DMS153 (cell line): Measurements from ENCODE around the gene PCDHGA10.
"Not testable (repeated sequence)": the region's sequence is repeated elsewhere in the genome, so short reads cannot be mapped to it uniquely, and the experiment has no call there.

Experiments used
- DNase-seq: peaks from one replicate; lab custom pipeline; 2025; lab: John Stamatoyannopoulos, UW

PCDHGA10 gene

DNA sequence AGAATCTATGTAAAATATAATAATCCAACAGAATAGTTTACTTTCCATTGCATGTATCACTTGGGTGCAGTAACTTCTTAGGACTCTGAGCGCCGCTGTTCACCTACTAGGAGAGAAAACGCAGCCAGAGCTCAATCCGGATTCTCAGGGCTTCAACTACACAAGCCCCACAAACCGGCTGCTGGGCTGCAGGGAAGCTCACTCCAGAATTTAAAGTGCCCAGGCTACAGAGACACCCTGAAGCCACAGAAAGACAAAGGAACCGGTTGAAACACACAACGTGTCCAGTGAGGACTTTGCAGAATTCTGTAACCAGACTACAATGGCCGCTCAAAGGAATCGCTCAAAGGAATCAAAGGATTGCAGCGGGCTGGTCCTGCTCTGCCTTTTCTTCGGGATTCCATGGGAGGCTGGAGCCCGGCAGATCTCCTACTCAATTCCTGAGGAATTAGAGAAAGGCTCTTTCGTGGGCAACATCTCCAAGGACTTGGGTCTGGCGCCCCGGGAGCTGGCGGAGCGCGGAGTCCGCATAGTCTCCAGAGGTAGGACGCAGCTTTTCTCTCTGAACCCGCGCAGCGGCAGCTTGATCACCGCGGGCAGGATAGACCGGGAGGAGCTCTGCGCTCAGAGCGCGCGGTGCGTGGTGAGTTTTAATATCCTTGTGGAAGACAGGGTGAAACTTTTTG lies at the start of gene PCDHGA10:
Gene PCDHGA10 (plus strand): TSS at position 134 of the 686 bp plus-strand sequence. CDS start 189 bp downstream, at position 323.
- no peak for DNase-seq

DNA sequence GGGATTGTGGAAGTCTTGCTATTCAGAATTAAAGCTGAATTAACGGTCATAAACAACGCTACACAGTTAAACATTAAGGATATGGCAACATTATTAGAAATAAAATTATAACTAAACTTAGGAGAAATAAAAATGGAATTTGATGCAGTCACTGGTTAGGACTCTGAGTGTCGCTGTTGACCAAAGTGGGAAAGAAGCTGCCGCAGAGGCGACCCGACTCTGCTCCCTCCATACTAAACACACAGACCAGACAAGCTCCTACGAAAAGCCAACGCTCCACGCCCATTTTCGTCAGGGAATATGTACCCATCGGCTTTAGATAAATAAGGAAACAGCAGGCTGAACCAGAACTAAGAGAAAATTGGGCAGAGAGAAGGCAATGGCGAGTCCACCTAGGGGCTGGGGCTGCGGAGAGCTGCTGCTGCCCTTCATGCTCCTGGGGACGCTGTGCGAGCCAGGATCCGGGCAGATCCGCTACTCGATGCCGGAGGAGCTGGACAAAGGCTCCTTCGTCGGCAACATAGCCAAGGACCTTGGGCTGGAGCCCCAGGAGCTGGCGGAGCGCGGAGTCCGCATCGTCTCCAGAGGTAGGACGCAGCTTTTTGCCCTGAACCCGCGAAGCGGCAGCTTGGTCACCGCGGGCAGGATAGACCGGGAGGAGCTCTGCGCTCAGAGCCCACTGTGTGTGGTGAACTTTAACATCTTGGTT lies 48.7 kb upstream of the PCDHGA10 start, which contains the start of gene PCDHGA5:
Gene PCDHGA5 (plus strand): TSS at position 211 of the 709 bp plus-strand sequence. CDS start 169 bp downstream, at position 380.
- no peak for DNase-seq

DNA sequence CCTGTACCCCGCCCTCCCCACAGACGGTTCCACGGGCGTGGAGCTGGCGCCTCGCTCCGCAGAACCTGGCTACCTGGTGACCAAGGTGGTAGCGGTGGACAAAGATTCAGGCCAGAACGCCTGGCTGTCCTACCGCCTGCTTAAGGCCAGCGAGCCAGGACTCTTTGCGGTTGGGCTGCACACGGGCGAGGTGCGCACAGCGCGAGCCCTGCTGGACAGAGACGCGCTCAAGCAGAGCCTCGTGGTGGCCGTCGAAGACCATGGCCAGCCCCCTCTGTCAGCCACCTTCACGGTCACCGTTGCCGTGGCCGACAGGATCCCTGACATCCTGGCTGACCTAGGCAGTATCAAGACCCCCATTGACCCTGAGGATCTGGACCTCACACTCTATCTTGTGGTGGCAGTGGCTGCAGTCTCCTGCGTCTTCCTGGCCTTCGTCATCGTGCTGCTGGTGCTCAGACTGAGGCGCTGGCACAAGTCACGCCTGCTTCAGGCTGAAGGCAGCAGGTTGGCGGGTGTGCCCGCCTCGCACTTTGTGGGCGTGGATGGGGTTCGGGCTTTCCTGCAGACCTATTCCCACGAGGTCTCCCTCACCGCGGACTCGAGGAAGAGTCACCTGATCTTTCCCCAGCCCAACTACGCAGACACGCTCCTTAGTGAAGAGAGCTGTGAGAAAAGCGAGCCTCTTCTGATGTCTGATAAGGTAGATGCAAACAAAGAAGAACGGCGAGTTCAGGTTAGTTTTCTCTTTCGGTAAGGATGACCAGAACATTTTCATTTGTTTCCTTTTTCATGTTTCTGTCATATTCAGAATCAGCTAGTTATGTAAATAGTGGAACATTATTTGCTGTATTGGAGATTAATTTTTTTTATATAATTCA lies 46.5 kb upstream of the PCDHGA10 start:
- no peak for DNase-seq

DNA sequence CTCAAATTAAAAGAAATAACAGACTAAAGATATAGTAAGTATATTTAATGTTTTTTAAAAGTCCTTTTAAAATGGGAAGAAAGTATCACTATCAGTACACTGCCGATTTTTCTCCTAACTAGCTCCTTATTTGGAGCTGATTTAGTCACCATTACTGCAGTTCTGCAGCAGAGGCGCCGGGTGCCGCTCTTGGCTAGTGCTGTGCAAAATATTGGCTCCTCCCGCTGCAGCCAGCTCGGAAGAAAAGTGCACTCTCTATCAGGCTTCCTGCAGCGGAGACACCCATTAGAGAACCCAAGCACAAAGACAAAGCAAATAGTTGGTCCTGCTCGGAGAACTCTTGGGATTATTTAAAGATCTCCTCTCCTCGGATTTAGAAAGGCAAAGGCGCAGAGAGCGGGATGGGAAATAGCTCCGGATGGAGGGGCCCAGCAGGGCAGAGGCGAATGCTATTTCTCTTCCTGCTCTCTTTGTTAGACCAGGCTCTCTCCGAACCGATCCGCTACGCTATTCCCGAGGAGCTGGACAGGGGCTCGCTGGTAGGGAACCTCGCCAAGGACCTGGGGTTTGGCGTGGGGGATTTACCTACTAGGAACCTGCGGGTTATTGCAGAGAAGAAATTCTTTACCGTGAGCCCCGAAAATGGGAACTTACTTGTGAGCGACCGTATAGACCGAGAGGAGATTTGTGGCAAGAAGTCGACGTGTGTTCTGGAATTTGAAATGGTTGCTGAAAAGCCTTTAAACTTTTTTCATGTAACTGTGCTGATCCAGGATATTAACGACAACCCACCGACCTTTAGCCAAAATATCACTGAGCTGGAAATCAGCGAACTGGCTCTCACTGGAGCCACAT lies 42.6 kb upstream of the PCDHGA10 start, which contains the start of gene PCDHGB3:
Gene PCDHGB3 (plus strand): TSS at position 249 of the 855 bp plus-strand sequence. CDS start 153 bp downstream, at position 402.
- DNase-seq: no peak

DNA sequence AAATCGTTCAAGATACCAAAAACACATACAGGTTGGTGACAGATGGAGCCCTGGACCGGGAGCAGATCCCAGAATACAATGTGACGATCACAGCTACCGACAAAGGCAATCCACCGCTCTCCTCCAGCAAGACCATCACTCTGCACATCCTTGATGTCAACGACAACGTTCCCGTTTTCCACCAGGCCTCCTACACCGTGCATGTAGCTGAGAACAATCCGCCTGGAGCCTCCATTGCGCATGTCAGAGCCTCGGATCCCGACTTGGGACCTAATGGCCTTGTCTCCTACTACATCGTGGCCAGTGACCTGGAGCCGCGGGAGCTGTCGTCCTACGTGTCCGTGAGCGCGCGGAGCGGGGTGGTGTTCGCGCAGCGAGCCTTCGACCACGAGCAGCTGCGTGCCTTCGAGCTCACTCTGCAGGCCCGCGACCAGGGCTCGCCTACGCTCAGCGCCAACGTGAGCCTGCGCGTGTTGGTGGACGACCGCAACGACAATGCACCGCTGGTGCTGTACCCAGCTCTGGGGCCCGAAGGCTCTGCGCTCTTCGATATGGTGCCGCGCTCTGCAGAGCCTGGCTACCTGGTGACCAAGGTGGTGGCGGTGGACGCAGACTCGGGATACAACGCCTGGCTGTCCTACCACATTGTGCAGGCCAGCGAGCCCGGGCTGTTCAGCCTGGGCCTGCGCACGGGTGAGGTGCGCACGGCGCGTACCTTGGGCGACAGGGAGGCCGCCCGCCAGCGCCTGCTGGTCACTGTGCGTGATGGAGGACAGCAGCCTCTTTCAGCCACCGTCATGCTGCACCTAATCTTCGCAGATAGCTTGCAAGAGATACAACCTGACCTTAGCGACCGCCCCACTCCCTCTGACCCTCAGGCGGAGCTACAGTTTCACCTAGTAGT lies 41.0 kb upstream of the PCDHGA10 start:
- DNase-seq: no peak

DNA sequence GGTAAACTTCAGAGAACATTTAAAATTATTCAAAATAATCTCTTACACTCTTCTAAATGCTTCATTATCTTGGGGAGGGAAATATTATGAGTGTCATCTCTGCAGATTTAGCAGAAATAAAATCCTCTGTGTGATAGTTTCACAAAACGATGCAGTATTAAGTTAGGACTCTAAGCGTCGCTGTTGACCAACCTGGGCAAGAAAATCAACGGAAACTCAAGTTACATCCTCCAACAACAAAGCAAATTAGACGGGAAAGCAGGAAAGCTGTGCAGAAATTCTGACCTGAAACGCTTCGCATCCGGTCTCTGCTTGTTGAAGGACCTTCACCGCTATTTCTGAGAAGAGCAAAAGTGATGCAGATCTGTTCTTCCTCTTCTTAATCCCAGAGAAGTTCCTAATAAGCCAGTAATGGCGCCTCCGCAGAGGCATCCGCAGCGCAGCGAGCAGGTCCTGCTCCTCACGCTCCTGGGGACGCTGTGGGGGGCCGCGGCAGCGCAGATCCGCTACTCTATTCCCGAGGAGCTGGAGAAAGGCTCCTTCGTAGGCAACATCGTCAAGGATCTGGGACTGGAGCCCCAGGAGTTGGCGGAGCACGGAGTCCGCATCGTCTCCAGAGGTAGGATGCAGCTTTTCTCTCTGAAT lies 39.0 kb upstream of the PCDHGA10 start, which contains the start of gene PCDHGA6:
Gene PCDHGA6 (plus strand): TSS at position 219 of the 645 bp plus-strand sequence. CDS start 193 bp downstream, at position 412.
- DNase-seq: no peak

DNA sequence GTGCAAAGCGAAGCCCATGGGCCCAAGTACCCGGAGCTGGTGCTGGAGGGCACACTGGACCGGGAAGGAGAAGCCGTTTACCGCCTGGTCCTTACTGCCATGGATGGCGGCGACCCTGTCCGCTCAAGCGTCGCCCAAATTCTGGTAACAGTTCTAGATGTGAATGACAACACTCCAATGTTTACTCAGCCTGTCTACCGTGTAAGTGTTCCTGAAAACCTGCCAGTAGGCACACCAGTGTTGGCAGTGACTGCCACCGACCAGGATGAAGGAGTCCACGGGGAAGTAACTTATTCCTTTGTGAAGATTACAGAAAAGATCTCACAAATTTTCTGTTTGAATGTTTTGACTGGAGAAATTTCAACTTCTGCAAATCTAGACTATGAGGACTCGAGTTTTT lies 38.2 kb upstream of the PCDHGA10 start:
- no peak for DNase-seq

DNA sequence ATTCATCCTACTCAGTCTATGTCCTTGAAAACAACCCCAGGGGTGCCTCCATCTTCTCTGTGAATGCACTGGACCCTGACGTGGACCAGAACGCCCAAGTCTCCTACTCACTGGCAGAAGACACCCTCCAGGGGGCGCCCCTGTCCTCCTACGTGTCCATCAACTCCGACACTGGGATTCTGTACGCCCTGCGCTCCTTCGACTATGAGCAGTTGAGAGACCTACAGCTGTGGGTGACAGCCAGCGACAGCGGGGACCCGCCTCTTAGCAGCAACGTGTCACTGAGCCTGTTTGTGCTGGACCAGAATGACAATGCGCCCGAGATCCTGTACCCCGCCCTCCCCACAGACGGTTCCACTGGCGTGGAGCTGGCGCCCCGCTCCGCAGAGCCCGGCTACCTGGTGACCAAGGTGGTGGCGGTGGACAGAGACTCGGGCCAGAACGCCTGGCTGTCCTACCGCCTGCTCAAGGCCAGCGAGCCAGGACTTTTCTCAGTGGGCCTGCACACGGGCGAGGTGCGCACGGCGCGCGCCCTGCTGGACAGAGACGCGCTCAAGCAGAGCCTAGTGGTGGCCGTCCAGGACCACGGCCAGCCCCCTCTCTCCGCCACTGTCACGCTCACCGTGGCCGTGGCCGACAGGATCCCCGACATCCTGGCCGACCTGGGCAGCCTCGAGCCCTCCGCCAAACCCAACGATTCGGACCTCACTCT lies 37.2 kb upstream of the PCDHGA10 start:
- DNase-seq: not testable (repeated sequence)

DNA sequence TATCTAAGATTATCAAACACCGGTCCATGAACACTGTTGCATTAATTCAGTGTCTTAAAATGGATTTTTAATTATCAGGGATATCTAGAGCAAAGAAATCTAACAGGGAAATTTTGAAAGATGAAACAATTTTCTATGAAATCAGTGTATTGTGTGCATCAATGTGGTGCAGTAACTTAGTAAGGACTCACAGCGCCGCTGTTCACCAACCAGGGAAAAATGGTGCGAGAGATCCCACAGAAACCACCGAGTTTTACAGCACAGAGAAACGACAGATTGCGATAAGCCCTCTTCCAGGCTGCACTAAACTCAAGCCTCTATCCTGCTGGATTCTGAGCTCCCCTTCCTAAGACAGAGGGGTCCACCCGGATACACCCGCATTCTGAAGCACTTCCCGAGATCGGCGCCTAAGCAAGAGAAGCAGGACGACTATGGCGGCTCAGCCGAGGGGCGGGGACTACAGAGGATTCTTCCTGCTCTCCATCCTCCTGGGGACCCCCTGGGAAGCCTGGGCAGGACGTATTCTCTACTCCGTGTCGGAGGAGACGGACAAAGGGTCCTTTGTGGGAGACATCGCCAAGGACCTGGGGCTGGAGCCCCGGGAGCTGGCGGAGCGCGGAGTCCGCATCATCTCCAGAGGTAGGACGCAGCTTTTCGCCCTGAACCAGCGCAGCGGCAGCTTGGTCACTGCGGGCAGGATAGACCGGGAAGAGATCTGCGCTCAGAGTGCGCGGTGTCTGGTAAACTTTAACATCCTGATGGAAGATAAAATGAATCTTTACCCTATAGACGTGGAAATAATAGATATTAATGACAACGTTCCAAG lies 30.1 kb upstream of the PCDHGA10 start, which contains the start of gene PCDHGA7:
Gene PCDHGA7 (plus strand): TSS at position 274 of the 826 bp plus-strand sequence. CDS start 158 bp downstream, at position 432.
- no peak for DNase-seq

DNA sequence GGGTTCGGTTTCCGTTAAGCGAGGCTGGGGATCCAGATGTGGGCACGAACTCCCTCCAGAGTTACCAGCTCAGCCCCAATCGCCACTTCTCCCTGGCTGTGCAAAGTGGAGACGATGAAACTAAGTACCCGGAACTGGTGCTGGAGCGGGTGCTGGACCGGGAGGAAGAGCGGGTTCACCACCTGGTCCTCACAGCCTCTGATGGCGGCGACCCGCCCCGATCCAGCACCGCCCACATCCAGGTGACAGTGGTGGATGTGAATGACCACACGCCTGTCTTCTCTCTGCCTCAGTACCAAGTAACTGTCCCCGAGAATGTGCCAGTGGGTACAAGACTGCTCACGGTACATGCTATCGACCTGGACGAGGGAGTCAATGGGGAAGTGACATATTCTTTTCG lies 29.4 kb upstream of the PCDHGA10 start:
- DNase-seq: no peak

DNA sequence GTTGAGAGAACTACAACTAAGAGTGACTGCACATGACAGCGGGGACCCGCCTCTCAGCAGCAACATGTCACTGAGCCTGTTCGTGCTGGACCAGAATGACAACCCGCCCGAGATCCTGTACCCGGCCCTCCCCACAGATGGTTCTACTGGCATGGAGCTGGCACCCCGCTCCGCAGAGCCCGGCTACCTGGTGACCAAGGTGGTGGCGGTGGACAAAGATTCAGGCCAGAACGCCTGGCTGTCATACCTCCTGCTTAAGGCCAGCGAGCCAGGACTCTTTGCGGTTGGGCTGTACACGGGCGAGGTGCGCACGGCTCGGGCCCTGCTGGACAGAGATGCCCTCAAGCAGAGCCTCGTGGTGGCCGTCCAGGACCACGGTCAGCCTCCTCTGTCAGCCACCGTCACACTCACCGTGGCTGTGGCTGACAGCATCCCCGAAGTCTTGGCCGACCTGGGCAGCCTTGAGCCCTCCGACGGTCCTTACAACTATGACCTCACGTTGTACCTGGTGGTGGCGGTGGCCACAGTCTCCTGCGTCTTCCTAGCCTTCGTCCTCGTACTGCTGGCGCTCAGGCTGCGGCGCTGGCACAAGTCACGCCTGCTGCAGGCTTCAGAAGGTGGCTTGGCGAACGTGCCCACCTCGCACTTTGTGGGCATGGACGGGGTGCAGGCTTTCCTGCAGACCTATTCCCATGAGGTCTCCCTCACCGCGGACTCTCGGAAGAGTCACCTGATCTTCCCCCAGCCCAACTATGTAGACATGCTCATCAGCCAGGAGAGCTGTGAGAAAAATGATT lies 28.1 kb upstream of the PCDHGA10 start:
- DNase-seq: no peak

DNA sequence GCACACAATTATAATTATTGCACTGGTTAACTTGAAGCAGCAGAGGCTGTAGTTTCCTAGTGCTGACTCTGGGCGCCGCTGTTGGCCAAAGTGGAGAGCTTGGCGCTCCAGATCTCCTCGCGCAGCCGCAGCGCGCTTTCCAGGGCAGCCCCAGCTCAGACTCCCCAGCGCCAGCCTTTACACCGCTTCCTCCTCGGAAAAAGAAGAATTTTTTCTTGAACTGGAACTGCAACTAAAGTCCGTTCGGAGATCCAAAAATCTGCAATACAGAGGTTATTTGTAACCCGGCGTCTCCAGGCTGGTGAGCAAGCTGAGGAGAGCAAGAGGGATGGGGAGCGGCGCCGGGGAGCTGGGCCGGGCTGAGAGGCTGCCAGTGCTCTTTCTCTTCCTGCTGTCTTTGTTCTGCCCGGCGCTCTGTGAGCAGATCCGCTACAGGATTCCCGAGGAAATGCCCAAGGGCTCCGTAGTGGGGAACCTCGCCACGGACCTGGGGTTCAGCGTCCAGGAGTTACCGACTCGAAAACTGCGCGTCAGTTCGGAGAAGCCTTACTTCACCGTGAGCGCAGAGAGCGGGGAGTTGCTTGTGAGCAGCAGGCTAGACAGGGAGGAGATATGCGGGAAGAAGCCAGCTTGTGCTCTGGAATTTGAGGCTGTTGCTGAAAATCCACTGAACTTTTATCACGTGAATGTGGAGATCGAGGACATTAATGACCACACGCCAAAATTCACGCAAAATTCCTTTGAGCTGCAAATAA lies 25.1 kb upstream of the PCDHGA10 start, which contains the start of gene PCDHGB4:
Gene PCDHGB4 (plus strand): TSS at position 142 of the 755 bp plus-strand sequence. CDS start 187 bp downstream, at position 329.
- not testable (repeated sequence) for DNase-seq

DNA sequence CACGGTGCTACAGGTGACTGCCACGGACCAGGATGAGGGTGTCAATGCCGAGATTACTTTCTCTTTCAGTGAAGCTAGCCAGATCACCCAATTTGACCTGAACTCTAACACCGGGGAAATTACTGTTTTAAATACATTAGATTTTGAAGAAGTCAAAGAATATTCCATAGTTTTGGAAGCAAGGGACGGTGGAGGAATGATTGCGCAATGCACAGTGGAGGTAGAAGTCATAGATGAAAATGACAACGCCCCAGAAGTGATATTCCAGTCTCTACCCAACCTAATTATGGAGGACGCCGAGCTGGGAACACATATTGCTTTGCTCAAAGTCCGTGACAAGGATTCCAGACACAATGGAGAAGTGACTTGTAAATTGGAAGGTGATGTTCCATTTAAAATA lies 24.1 kb upstream of the PCDHGA10 start:
- no peak for DNase-seq

DNA sequence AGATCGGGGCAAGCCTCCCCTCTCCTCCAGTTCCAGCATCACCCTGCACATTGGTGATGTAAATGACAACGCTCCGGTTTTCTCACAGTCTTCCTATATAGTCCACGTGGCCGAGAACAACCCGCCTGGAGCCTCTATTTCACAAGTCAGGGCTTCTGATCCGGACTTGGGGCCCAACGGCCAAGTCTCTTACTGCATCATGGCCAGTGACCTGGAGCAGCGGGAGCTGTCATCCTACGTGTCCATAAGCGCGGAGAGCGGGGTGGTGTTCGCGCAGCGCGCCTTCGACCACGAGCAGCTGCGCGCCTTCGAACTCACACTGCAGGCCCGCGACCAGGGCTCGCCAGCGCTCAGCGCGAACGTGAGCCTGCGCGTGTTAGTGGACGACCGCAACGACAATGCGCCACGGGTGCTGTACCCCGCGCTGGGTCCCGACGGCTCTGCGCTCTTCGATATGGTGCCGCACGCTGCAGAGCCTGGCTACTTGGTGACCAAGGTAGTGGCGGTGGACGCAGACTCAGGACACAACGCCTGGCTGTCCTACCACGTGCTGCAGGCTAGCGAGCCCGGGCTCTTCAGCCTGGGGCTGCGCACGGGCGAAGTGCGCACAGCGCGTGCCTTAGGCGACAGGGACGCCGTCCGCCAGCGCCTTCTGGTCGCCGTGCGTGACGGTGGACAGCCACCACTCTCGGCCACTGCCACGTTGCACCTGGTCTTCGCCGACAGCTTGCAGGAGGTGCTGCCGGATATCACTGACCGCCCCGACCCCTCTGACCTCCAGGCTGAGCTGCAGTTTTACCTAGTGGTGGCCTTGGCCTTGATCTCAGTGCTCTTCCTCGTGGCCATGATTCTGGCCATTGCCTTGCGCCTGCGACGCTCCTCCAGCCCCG lies 23.4 kb upstream of the PCDHGA10 start:
- DNase-seq: no peak
